Measurements from ENCODE around the gene ALLC. TPM values are rescaled to one million over a fixed set of nuclear protein-coding genes. Genes with fewer than 3 reads are reported as not detected.
"Not testable (repeated sequence)": the region's sequence is repeated elsewhere in the genome, so short reads cannot be mapped to it uniquely, and the experiment has no call there.

Gene ALLC
- total RNA-seq, 2 donors from 2014 or later, result not detected

DNA sequence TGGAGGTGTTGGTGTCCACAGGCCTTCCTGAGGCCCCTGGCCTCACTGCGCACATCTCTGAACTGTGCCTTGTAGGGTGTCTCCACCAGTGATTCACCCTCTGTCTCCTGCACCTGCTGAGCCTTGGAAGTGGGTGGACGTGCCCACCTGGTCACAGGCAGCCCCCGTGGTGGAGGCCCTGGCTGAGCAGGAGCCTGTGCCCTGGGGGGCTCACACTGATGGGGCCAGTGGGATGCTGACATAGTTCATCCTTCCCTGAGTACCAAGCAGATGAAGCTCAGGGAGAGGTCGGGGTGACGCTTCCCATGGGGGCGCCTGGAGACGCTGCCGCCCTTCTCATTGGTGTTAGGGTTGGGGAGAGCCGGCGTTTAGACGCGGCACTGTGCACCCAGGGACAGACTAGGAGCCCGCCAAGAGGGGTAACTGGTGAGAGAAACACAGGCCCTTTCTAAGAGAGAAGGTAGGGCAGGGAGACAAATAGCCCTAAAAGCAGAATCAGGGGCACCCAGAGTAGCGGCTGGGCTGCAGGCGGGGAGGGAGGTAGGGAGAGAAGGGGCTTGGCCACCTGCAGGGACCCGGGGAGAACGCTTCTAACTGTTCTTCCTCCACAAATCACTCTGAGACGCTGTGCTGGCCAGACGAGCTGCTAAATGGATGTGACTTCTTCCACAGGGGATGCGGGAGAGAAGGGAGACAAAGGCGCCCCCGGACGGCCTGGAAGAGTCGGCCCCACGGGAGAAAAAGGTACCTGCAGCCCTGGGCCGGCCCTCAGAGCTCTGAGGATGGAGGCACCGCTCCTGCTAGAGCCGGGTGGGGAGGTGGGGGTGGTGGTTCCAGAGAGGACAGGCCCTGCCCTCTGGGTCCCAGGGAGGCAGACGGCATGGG, 45.1 kb upstream of the ALLC start:
- Mint-ChIP-seq H3K9me3 (peaks cover 41% of the 10 kb centered on the region), H3K27me3 (ENCODE audit: insufficient read depth) (peaks cover 55% of the 10 kb centered on the region), H3K4me3 (no peak overlapping the region), H3K27ac (no peak overlapping the region), H3K36me3 (ENCODE audit: low read depth) (peaks cover 3% of the 10 kb centered on the region), H3K4me1 (peaks cover 6% of the 10 kb centered on the region)
- Histone ChIP-seq H3K36me3 (ENCODE audit: control insufficient read depth, insufficient read depth, low read length) (no peaks in the 10 kb centered on the region), H3K4me3 (ENCODE audit: low read length) (no peak overlapping the region), H3K27ac (ENCODE audit: low read depth, low read length) (no peak overlapping the region), H3K9ac (ENCODE audit: extremely low read depth, low read length, poor library complexity, severe bottlenecking) (no peak overlapping the region), H3K9me3 (ENCODE audit: control insufficient read depth, low read length) (peaks cover 13% of the 10 kb centered on the region), H3K27me3 (ENCODE audit: control insufficient read depth, insufficient read depth, low read length, poor library complexity, severe bottlenecking) (peaks cover 39% of the 10 kb centered on the region), H3K4me1 (ENCODE audit: control insufficient read depth, insufficient read depth, low read length) (no peaks in the 10 kb centered on the region)
- TF ChIP-seq, protein P1, sequence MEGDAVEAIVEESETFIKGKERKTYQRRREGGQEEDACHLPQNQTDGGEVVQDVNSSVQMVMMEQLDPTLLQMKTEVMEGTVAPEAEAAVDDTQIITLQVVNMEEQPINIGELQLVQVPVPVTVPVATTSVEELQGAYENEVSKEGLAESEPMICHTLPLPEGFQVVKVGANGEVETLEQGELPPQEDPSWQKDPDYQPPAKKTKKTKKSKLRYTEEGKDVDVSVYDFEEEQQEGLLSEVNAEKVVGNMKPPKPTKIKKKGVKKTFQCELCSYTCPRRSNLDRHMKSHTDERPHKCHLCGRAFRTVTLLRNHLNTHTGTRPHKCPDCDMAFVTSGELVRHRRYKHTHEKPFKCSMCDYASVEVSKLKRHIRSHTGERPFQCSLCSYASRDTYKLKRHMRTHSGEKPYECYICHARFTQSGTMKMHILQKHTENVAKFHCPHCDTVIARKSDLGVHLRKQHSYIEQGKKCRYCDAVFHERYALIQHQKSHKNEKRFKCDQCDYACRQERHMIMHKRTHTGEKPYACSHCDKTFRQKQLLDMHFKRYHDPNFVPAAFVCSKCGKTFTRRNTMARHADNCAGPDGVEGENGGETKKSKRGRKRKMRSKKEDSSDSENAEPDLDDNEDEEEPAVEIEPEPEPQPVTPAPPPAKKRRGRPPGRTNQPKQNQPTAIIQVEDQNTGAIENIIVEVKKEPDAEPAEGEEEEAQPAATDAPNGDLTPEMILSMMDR (conservative IDR thresholded peaks at IDR 0.05), result no peak
- no peak for DNase-seq
- 89 to 93% methylated on average over 16 to 29 of the region's 29 CpGs for WGBS, 2 experiments (ENCODE audit: insufficient coverage in 1 of 2, insufficient read length in 1 of 2)

DNA sequence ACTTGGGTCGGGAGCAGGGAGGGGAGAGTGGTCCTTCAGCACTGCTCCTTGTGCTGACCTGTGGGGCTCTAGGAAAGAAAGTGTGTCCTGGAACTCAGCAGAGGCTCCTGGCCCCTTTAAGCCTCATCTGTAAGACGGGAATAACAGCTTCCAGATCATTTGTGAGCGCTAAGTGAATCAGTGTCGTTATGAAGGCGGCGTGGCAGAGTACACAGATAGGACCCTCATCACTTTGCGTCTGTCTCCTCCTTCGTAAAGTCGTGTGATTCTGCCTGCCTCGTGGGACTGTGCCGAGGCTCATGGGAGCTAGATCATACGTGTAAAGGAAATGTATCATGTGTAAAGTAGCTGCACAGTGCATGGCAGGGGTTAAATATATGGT, 44.5 kb upstream of the ALLC start:
- peaks cover 3% of the 10 kb centered on the region for H3K36me3 Mint-ChIP-seq (ENCODE audit: low read depth)
- no peaks in the 10 kb centered on the region for H3K4me1 ChIP-seq (ENCODE audit: control insufficient read depth, insufficient read depth, low read length)
- H3K4me1 Mint-ChIP-seq, result peaks cover 6% of the 10 kb centered on the region
- H3K27ac Mint-ChIP-seq, result no peak overlapping the region
- peaks cover 51% of the 10 kb centered on the region for H3K27me3 Mint-ChIP-seq (ENCODE audit: insufficient read depth)
- no peaks in the 10 kb centered on the region for H3K36me3 ChIP-seq (ENCODE audit: control insufficient read depth, insufficient read depth, low read length)
- peaks cover 38% of the 10 kb centered on the region for H3K27me3 ChIP-seq (ENCODE audit: control insufficient read depth, insufficient read depth, low read length, poor library complexity, severe bottlenecking)
- H3K4me3 ChIP-seq (ENCODE audit: low read length), result no peak overlapping the region
- no peak overlapping the region for H3K4me3 Mint-ChIP-seq
- no peak for DNase-seq
- no peak overlapping the region for H3K27ac ChIP-seq (ENCODE audit: low read depth, low read length)
- WGBS, 2 experiments (ENCODE audit: insufficient coverage in 1 of 2, insufficient read length in 1 of 2), result 94 to 95% methylated on average over 9 to 12 of the region's 12 CpGs
- peaks cover 13% of the 10 kb centered on the region for H3K9me3 ChIP-seq (ENCODE audit: control insufficient read depth, low read length)
- H3K9me3 Mint-ChIP-seq, result peaks cover 45% of the 10 kb centered on the region
- TF ChIP-seq, protein P1 (conservative IDR thresholded peaks at IDR 0.05), result no peak
- H3K9ac ChIP-seq (ENCODE audit: extremely low read depth, low read length, poor library complexity, severe bottlenecking), result no peak overlapping the region

DNA sequence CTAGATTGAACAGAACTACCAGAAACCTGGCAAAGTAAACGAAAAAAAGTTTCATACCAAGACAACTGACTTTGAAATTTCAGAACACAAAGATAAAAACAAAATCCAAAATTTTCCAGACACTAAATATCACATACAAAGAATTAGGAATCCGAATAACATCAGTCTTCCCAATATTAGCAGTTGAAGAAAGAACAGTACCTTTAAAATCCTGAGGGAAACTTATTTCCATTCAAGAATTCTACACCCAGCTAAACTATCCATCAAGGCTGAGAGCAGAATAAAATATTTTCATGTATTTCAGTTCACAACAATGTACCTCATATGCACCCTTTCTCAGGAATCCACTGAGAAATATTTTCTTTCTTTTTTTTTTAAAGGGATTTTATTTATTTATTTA, 43.3 kb upstream of the ALLC start:
- H3K36me3 ChIP-seq (ENCODE audit: control insufficient read depth, insufficient read depth, low read length); H3K36me3 Mint-ChIP-seq (ENCODE audit: low read depth); H3K4me3 ChIP-seq (ENCODE audit: low read length); H3K27ac ChIP-seq (ENCODE audit: low read depth, low read length); H3K4me1 Mint-ChIP-seq; H3K9ac ChIP-seq (ENCODE audit: extremely low read depth, low read length, poor library complexity, severe bottlenecking); H3K4me3 Mint-ChIP-seq; H3K27ac Mint-ChIP-seq; H3K4me1 ChIP-seq (ENCODE audit: control insufficient read depth, insufficient read depth, low read length); DNase-seq: not testable (repeated sequence)
- 77% methylated on average over 2 of the region's 2 CpGs; no CpG with 5 or more reads in 1 of the 2 experiments for WGBS, 2 experiments (ENCODE audit: insufficient coverage in 1 of 2, insufficient read length in 1 of 2)
- H3K9me3 Mint-ChIP-seq, result peaks cover 46% of the 10 kb centered on the region
- H3K9me3 ChIP-seq (ENCODE audit: control insufficient read depth, low read length), result peaks cover 13% of the 10 kb centered on the region
- peaks cover 32% of the 10 kb centered on the region for H3K27me3 ChIP-seq (ENCODE audit: control insufficient read depth, insufficient read depth, low read length, poor library complexity, severe bottlenecking)
- peaks cover 51% of the 10 kb centered on the region for H3K27me3 Mint-ChIP-seq (ENCODE audit: insufficient read depth)

DNA sequence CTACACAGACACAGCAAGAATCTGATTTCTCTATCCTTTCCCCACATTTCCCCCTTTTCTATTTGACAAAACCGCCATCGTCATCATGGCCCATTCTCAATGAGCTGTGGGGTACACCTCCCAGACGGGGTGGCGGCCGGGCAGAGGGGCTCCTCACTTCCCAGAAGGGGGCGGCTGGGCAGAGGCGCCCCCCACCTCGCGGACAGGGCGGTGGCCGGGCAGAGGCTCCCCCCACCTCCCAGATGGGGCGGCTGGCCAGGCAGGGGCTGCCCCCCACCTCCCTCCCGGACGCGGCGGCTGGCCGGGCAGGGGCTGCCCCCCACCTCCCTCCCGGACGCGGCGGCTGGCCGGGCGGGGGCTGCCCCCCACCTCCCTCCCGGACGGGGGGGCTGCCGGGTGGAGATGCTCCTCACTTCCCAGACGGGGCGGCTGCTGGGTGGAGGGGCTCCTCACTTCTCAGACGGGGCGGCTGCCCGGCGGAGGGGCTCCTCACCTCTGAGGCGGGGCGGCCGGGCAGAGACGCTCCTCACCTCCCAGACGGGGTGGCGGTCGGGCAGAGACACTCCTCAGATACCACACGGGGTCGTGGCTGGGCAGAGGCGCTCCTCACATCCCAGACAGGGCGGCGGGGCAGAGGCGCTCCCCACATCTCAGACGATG, 42.3 kb upstream of the ALLC start:
- Histone ChIP-seq H3K27me3 (ENCODE audit: control insufficient read depth, insufficient read depth, low read length, poor library complexity, severe bottlenecking) (peaks cover 24% of the 10 kb centered on the region), H3K9me3 (ENCODE audit: control insufficient read depth, low read length) (peaks cover 13% of the 10 kb centered on the region)
- H3K36me3 ChIP-seq (ENCODE audit: control insufficient read depth, insufficient read depth, low read length); H3K4me3 Mint-ChIP-seq; H3K4me1 ChIP-seq (ENCODE audit: control insufficient read depth, insufficient read depth, low read length); DNase-seq; H3K27ac Mint-ChIP-seq; H3K4me3 ChIP-seq (ENCODE audit: low read length); H3K36me3 Mint-ChIP-seq (ENCODE audit: low read depth); H3K27ac ChIP-seq (ENCODE audit: low read depth, low read length); H3K9ac ChIP-seq (ENCODE audit: extremely low read depth, low read length, poor library complexity, severe bottlenecking); H3K4me1 Mint-ChIP-seq: not testable (repeated sequence)
- 96 to 100% methylated on average over 2 to 36 of the region's 46 CpGs for WGBS, 2 experiments (ENCODE audit: insufficient coverage in 1 of 2, insufficient read length in 1 of 2)
- Mint-ChIP-seq H3K27me3 (ENCODE audit: insufficient read depth) (peaks cover 44% of the 10 kb centered on the region), H3K9me3 (peaks cover 46% of the 10 kb centered on the region)

DNA sequence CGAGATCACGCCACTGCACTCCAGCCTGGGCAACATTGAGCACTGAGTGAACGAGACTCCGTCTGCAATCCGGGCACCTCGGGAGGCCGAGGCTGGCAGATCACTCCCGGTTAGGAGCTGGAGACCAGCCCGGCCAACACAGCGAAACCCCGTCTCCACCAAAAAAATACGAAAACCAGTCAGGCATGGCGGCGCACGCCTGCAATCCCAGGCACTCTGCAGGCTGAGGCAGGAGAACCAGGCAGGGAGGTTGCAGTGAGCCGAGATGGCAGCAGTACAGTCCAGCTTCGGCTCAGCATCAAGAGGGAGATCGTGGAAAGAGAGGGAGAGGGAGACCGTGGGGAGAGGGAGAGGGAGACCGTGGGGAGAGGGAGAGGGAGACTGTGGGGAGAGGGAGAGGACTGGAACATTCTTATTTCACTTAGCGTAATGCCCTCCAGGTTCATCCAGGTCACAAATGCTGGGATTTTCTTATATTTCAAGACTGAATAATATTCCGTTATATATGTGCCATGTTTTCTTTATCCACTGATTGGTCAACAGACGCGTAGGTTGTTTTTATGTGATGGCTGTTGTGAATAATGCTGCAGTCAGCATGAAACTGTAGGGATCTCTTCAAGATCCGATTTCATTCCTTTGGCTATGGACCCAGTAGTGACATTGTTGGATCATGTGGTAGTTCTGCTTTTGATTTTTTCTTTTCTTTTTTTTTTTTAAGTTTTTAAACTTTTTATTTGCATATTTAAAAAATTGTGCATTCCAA, 41.4 kb upstream of the ALLC start:
- not testable (repeated sequence) for H3K27ac ChIP-seq (ENCODE audit: low read depth, low read length); H3K4me3 Mint-ChIP-seq; H3K4me3 ChIP-seq (ENCODE audit: low read length); H3K36me3 Mint-ChIP-seq (ENCODE audit: low read depth); H3K27ac Mint-ChIP-seq; H3K4me1 ChIP-seq (ENCODE audit: control insufficient read depth, insufficient read depth, low read length); DNase-seq; H3K4me1 Mint-ChIP-seq; H3K36me3 ChIP-seq (ENCODE audit: control insufficient read depth, insufficient read depth, low read length); H3K9ac ChIP-seq (ENCODE audit: extremely low read depth, low read length, poor library complexity, severe bottlenecking)
- Histone ChIP-seq H3K9me3 (ENCODE audit: control insufficient read depth, low read length) (peaks cover 13% of the 10 kb centered on the region), H3K27me3 (ENCODE audit: control insufficient read depth, insufficient read depth, low read length, poor library complexity, severe bottlenecking) (peaks cover 22% of the 10 kb centered on the region)
- 92 to 96% methylated on average over 8 to 25 of the region's 25 CpGs for WGBS, 2 experiments (ENCODE audit: insufficient coverage in 1 of 2, insufficient read length in 1 of 2)
- peaks cover 37% of the 10 kb centered on the region for H3K27me3 Mint-ChIP-seq (ENCODE audit: insufficient read depth)
- peaks cover 46% of the 10 kb centered on the region for H3K9me3 Mint-ChIP-seq

Measured in endodermal cell (in vitro differentiated cells).